ENCODE data around the gene CAMSAP2.
A peak's percentile ranks its signal among the peaks of the same experiment; 100 is the strongest.
"Not testable (repeated sequence)": the region's sequence is repeated elsewhere in the genome, so short reads cannot be mapped to it uniquely, and the experiment has no call there.

CAMSAP2 gene

GRCh38 chr1:200724064-200724463 is 14.6 kb upstream of the CAMSAP2 start:
- peak; percentile 93 for FAIRE-seq
- no peak for DNase-seq (ENCODE audit: insufficient read length, low spot score)

GRCh38 chr1:200727257-200727656 is 11.4 kb upstream of the CAMSAP2 start:
- no peak for DNase-seq (ENCODE audit: insufficient read length, low spot score)
- no peak for TF ChIP-seq POLR2A (IDR thresholded peaks at IDR 0.05; ENCODE audit: low read depth, low read length)
- no peak for FAIRE-seq

More at GRCh38 chr1:200724064-200724463, 14.6 kb upstream of the CAMSAP2 start:
- no peak for TF ChIP-seq POLR2A (IDR thresholded peaks at IDR 0.05; ENCODE audit: low read depth, low read length)

DNA sequence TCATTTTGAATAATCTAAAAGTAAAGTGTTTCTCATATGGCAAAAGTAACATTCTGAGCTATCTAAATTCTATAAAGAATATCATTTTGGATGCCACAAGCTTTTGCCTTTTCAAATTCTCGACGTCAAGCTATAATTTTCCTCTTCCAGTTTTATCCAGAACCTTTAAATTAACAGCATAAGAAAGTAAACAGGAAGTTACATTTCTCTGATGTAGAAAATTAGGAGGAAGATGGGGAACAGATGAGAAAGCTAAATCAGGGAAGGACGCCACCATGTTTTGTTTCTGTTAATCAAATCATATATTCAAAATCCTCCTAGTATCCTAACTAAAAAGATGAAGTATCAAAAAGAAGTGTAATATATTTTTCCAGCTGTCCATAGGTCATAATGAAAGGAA is 8.8 kb upstream of the CAMSAP2 start:
- FAIRE-seq (no peak), DNase-seq (ENCODE audit: insufficient read length, low spot score) (no peak)
- no peak for TF ChIP-seq POLR2A (IDR thresholded peaks at IDR 0.05; ENCODE audit: low read depth, low read length)

- FAIRE-seq, result no peak
- TF ChIP-seq POLR2A (IDR thresholded peaks at IDR 0.05; ENCODE audit: low read depth, low read length), result no peak
- no peak for DNase-seq (ENCODE audit: insufficient read length, low spot score)
Measured at GRCh38 chr1:200731654-200732332, 6.9 kb upstream of the CAMSAP2 start.

DNA sequence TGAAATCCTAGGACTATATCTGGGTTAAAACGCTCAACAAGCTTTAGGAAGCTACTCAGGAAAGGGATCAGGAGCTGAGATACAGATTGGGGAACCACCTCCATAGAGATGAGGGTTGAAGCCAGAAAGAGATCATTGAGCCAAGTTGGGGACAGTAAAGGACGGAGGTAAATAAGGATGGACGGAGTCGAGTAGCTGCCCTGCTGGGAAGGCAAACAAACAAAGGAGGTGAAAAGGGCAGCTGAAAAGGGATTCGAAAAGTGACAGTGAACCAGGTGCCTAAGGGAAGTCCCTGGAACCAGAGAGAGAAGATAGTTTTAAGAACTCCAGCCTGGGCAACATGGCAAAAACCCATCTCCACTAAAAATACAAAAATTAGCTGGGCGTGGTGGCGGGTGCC is 6.3 kb upstream of the CAMSAP2 start:
- FAIRE-seq (no peak), DNase-seq (ENCODE audit: insufficient read length, low spot score) (no peak)

DNA sequence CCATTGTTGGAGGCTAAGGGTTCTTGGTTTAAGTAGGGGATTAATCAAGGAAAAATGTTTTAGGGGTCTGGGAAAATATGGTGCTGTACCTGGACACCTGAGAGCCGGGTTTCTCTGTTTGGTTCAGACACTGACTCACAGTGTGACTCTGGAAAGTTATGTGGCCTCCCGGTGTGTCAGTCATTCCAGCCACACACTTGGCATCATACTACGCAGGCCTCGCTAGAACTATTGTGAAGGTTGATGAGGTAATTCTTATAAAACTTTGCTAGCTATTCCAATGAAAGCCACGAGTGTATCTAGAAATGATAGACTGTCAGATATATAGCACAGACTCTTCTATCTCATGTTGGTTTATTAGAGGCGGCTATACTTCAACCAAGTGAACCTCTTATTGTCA is 4.8 kb upstream of the CAMSAP2 start:
- DNase-seq (ENCODE audit: insufficient read length, low spot score) (no peak), FAIRE-seq (no peak)
- TF ChIP-seq POLR2A (IDR thresholded peaks at IDR 0.05; ENCODE audit: low read depth, low read length), result no peak

More for the DNA sequence above, 6.3 kb upstream of the CAMSAP2 start:
- no peak for TF ChIP-seq POLR2A (IDR thresholded peaks at IDR 0.05; ENCODE audit: low read depth, low read length)

DNA sequence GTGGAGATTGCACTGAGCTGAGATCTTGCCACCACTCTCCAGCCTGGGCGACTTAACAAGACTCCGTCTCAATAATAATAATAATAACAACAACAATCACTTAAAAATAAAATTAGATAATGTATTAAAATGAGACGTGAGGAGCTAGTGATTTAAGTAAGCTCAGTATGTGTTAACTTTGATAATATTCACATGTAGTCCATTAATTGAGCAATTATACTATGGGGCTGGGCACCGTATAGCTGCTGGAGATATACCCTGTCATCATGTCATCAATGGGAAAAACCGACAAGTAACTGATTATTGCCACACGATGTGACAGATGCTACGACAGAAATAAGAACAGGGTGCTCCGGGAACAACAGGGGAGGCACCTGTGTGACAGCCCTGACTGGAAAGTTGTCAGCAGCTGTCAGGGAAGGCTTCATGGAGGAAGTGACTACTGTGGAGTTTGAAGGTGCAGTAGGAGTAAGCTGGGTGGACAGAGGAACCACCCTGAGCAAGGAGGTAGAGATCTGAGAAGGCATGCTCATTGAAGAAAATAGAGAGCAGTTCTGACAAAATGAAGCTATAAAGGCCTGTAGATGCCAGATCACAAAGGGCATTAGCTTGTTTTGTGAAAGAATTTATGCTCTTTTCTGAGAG is 924 bp upstream of the CAMSAP2 start:
- no peak for TF ChIP-seq POLR2A (IDR thresholded peaks at IDR 0.05; ENCODE audit: low read depth, low read length)
- no peak for DNase-seq (ENCODE audit: insufficient read length, low spot score)
- FAIRE-seq, result no peak

DNA sequence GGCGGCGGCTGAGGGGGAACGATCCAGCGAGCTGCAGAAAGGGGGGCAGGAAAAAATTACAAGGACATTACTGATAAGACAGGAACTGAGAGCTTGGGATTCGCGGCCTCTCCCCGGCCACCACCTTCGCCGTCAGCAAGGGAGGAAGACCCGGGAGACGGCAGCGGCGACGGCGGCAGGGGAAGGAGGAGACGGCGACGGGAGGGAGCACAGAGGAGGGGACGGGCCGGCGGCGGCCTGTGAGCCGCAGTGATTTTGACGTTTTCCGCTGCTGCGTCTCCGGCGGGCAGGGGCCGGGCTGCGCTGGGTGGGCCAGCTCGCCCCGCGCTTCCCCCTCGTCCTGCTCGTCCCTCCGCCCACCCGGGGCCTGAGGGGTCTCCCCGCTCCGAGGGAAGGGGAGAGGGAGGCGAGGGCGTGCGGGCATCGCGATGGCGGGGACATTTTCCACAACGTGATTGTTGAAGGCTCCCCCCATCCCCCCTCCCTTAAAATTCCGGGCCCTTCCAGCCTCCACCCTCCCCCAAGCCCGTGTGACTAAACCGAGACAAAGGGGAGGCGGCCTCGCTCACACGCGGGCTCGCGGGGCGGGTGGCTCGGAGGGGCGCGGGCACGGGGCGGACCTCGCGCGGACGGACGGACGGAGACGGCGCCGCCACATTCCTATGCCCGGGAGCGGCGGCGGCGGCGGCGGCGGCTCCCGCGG is 407 bp downstream of the CAMSAP2 start:
- DNase-seq (ENCODE audit: insufficient read length, low spot score) (peak; percentile 62), FAIRE-seq (no peak)
- peak; percentile 66; the same call in 1 of the 2 replicates for TF ChIP-seq POLR2A (IDR thresholded peaks at IDR 0.05; ENCODE audit: low read depth, low read length)

DNA sequence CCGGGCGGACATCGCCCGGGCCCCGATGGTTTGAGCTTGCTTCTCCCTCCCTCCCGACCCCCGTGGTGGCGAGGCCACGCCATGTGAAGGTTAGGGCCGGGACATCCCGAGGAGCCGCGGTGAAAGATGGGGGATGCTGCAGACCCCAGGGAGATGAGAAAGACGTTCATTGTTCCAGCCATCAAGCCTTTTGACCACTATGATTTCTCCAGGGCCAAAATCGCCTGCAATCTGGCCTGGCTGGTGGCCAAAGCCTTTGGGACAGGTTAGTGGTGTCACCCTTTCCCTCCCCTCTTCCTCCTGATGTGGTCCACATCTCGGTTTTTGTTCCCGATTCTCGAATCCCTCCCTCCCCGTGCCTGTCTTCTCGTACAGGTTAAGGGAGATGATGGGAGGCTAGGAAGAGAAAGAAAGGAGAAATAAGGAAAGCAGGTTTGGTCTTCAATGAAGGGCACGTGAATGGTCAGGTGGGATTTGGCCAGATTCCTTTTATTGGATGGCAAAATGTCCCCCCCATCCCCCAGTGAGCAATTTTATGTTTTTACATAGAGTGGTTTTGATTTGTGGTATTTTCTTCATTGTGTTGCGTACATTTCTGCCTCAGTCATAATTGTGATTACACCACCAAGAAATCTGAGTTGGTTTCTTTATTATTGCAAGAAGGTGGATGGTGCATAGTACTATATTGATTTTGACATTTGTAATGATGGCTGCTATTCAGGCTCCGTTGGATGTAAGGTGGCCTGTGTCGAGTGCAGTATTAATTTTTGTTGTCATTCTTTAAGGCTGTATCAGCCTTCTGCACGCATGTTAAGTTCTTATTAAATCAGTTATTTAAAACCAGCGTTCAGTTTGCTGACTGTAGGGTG is 1.2 kb downstream of the CAMSAP2 start:
- no peak; the same call in 1 of the 2 replicates for TF ChIP-seq POLR2A (IDR thresholded peaks at IDR 0.05; ENCODE audit: low read depth, low read length)
- DNase-seq (ENCODE audit: insufficient read length, low spot score) (no peak), FAIRE-seq (no peak)

DNA sequence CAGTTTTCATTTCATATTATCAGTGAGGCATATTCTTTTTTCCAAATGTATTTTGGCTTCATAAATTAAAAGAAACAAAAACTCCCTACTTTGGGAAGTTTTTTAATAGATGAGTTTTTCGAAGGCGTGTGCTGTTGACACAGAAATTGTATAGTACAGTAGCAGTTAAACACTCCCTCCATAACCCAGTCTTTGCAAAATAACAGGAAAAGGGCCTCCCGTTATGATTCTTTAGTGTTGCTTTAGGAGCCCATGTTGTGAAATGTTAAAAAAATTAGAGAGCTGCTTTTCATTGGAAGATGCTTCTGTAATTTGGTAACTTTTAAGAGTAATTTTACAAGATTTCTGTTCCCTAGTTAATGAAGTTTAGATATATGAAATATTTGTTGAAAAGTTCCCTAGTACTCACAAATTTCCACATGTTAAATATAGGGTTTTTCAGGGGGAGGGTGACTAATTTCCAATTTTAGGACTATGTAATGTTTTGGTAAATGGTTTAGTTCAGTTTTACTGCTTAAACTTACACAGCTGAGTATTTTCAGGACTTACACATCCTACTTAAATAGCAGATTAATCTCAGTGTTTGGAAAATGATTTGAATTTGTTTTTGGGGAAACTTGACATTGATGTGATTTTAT is 2.0 kb downstream of the CAMSAP2 start:
- no peak for TF ChIP-seq POLR2A (IDR thresholded peaks at IDR 0.05; ENCODE audit: low read depth, low read length)
- DNase-seq (ENCODE audit: insufficient read length, low spot score) (no peak), FAIRE-seq (no peak)

DNA sequence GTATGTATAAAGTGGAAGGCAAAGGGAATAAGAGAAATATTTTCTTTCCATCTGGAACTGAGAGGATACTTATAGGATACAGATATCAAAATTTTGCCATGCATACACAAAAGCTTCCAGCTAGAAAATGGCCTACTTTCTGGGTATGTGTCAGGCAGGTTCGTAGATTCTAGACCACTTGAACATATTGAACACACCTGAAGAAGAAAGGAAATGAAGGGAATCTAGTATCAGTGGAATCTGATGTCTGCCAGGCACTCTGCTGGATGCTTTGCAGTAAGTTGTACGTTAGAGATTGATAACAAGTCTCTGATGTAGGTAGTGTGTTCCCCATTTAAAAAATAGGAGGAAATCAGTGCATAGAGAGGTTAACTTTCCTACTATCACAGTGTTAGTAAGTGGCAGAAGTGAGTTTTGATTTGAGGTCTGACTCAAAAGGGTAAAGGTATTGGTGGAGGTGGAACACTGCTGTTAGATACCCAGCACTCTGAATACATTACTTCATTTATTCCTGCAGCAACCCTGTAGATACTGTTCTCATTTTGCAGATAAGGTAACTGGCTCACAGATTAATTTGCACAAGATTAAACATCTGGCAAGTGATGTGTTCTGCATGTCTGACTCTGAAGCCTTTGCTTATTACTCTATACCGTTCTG is 3.0 kb downstream of the CAMSAP2 start:
- FAIRE-seq, result no peak
- DNase-seq (ENCODE audit: insufficient read length, low spot score), result no peak
- no peak for TF ChIP-seq POLR2A (IDR thresholded peaks at IDR 0.05; ENCODE audit: low read depth, low read length)

GRCh38 chr1:200744143-200744542 is 5.5 kb downstream of the CAMSAP2 start:
- DNase-seq (ENCODE audit: insufficient read length, low spot score) (no peak), FAIRE-seq (no peak)
- TF ChIP-seq POLR2A (IDR thresholded peaks at IDR 0.05; ENCODE audit: low read depth, low read length), result no peak

GRCh38 chr1:200749090-200749489 is 10.4 kb downstream of the CAMSAP2 start:
- no peak for TF ChIP-seq POLR2A (IDR thresholded peaks at IDR 0.05; ENCODE audit: low read depth, low read length)
- FAIRE-seq (no peak), DNase-seq (ENCODE audit: insufficient read length, low spot score) (no peak)

DNA sequence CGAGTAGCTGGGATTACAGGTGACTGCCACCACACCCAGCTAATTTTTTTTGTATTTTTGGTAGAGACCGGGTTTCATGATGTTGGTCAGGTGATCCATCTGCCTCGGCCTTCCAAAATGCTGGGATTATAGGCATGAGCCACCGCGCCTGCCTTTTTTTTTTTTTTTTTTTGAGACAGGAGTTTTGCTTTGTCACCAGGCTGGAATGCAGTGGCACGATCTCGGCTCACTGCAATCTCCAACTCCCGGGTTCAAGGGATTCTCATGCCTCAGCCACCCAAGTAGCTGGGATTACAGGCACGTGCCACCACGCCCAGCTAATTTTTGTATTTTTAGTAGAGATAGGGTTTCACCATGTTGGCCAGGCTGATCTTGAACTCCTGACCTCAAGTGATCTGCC is 12.1 kb downstream of the CAMSAP2 start:
- not testable (repeated sequence) for DNase-seq (ENCODE audit: insufficient read length, low spot score); FAIRE-seq

Data from H54 (cell line).